Adrenal gland (tissue), 5 donors: ENCODE data around the gene SOWAHA.

Experiments
- POLR2A ChIP-seq, 2 donors: fragments of 450-650 bp; IDR thresholded peaks; one replicate each; pipeline ENCODE4 v1.6.1; 2017; ENCODE audit warnings: antibody characterized with exemption in 2 of 2, mild to moderate bottlenecking in 2 of 2, moderate library complexity in 1 of 2
- TF ChIP-seq, protein P1 (sequence below), 6 experiments: fragments of 450-650 bp in 4 of 6; fragments of 200-600 bp in 2 of 6; sonication (generic) in 1 of 6; IDR thresholded peaks; 1 replicate in 5 of 6; 2 replicates in 1 of 6; pipeline versions ENCODE4 v1.5.1 to v1.8.0; 2016 to 2021; ENCODE audit warnings: antibody characterized with exemption in 6 of 6, mild to moderate bottlenecking in 2 of 6, moderate library complexity in 1 of 6
- donor health status: DM: no; HTN: no; CAD: no.

DNA sequence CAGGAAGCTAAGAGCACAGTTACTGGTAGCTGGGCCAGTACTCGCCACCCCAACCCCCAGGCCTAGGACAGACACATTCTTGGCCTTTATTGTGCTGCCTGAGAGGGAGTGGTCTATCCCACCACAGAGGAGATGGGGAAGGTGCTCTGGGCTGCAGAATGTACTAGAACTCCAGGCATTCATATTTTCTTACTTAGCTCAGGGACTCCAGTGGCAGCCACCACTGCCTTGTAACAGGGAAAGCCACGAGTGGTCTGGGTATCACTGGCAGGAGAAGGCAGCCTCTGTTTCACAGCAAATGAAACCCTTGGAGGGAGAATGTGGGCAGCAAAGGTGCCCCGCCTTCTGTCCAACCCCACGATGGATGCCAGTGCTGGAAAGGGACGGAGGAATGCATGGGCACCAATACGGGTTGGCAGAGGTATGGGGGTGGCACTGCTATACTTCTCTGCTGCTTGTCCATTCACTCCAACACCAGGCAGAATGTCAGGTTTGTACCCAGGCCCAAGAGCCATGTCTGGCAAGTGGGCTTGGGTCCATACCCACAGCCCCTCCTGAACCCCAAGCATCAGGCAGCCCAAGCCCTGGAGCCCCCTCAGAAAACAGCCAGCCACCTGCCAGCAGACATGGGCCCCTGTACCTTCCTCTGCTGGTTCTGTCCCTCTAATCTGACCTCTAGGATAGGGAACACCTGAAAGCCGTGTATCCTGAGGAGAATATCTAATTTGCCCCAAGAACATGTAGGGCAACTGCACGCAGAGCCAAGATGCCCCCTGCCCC lies 40.6 kb upstream of the SOWAHA start:
- TF ChIP-seq POLR2A (IDR thresholded peaks at IDR 0.05) = no peak
- TF ChIP-seq, protein P1, sequence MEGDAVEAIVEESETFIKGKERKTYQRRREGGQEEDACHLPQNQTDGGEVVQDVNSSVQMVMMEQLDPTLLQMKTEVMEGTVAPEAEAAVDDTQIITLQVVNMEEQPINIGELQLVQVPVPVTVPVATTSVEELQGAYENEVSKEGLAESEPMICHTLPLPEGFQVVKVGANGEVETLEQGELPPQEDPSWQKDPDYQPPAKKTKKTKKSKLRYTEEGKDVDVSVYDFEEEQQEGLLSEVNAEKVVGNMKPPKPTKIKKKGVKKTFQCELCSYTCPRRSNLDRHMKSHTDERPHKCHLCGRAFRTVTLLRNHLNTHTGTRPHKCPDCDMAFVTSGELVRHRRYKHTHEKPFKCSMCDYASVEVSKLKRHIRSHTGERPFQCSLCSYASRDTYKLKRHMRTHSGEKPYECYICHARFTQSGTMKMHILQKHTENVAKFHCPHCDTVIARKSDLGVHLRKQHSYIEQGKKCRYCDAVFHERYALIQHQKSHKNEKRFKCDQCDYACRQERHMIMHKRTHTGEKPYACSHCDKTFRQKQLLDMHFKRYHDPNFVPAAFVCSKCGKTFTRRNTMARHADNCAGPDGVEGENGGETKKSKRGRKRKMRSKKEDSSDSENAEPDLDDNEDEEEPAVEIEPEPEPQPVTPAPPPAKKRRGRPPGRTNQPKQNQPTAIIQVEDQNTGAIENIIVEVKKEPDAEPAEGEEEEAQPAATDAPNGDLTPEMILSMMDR (IDR thresholded peaks at IDR 0.05) = no peak
